HG02623 (cell line): Measurements from ENCODE around the gene CCDC6.
A peak's percentile ranks its signal among the peaks of the same experiment; 100 is the strongest.
"Not testable (repeated sequence)": the region's sequence is repeated elsewhere in the genome, so short reads cannot be mapped to it uniquely, and the experiment has no call there.

Experiments used
- ATAC-seq: cut with Tn5 transposase; IDR thresholded peaks from one replicate; pipeline ENCODE4 v1.9.1; 2021; ENCODE audit warnings: moderate library complexity; ENCODE audit not compliant: unreplicated experiment

CCDC6 gene

GRCh38 chr10:59773088-59773487 is 133.3 kb downstream of the CCDC6 start:
- ATAC-seq = no peak

GRCh38 chr10:59771162-59771807 is 135.1 kb downstream of the CCDC6 start:
- no peak for ATAC-seq

- ATAC-seq = no peak
These were observed 135.7 kb downstream of the CCDC6 start for GRCh38 chr10:59770689-59771088.

- no peak for ATAC-seq
These were observed 143.9 kb downstream of the CCDC6 start for GRCh38 chr10:59762505-59762904.

- no peak for ATAC-seq
These were observed 148.4 kb downstream of the CCDC6 start for GRCh38 chr10:59757966-59758365.

GRCh38 chr10:59754951-59755350 is 151.4 kb downstream of the CCDC6 start:
- no peak for ATAC-seq

GRCh38 chr10:59753267-59753666 is 153.1 kb downstream of the CCDC6 start, which contains the start of gene MRLN:
TSS of gene MRLN (minus strand) at chr10:59753455.
- ATAC-seq = no peak

- ATAC-seq = no peak
These were observed 153.9 kb downstream of the CCDC6 start for GRCh38 chr10:59752278-59752940.

GRCh38 chr10:59750155-59750945 is 156.0 kb downstream of the CCDC6 start:
- ATAC-seq = no peak

- ATAC-seq = peak; percentile 43
These were observed 157.5 kb downstream of the CCDC6 start for GRCh38 chr10:59748834-59749233.

- no peak for ATAC-seq
These were observed 161.1 kb downstream of the CCDC6 start for GRCh38 chr10:59745163-59745650.

GRCh38 chr10:59744762-59745161 is 161.6 kb downstream of the CCDC6 start:
- not testable (repeated sequence) for ATAC-seq

GRCh38 chr10:59744156-59744555 is 162.2 kb downstream of the CCDC6 start:
- ATAC-seq = not testable (repeated sequence)

- ATAC-seq = no peak
These were observed 164.8 kb downstream of the CCDC6 start for GRCh38 chr10:59741583-59741982.

- ATAC-seq = no peak
These were observed 165.3 kb downstream of the CCDC6 start for GRCh38 chr10:59741048-59741447.
